ENCODE results near the gene FNDC10. TPM values are rescaled to one million over a fixed set of nuclear protein-coding genes. Genes with fewer than 3 reads are reported as not detected.
"Not testable (repeated sequence)": the region's sequence is repeated elsewhere in the genome, so short reads cannot be mapped to it uniquely, and the experiment has no call there.

The FNDC10 gene
- total RNA-seq, 1 donor from 2014 or later, result 2.4 TPM

DNA sequence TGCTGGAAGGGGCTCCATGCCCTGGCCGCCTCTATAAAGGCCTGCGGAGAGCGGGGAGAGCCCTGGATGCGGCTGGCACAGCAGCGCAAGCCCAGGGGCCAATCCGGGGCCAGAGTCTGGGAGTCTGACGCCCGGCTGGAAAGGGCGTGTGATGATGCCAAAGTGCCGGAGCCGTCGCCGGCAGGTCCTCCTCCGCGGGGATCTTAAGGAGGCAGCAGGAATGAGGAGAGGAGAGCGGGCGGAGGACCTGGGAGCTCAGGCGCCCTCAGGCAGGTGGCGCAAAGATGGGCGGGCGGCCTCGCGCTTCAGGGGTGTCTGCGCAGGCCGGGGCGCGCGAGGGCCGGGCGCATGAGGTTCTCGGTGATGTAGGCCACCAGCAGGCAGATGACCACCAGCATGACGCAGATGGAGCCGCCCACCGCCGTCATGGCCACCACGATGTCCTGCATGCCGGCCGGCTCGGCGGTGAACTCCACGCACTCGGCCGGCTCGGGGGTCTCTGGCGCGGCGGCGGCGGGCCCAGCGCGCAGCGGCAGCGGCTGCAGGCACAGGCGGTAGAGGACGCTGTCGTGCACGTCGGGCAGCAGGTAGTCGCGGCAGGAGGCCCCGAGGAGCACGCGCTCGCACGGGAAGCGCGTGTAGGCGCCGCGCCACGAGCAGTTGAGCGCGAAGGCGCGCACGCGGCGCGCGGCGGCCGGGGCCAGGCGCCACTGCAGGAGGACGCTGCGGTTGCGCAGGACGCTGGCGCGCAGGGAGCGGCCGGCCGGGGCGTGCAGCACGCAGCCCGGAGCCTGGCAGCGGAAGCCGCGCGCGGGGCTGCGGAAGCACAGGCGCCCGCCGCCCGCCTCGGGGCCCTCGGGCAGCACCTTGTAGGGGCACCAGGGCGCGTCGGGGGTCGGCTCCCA, 653 bp downstream of the FNDC10 start:
- no peak for DNase-seq (ENCODE audit: low read depth)

GRCh38 chr1:1598720-1599029, 1.3 kb downstream of the FNDC10 start:
- no peak for DNase-seq (ENCODE audit: low read depth)

DNA sequence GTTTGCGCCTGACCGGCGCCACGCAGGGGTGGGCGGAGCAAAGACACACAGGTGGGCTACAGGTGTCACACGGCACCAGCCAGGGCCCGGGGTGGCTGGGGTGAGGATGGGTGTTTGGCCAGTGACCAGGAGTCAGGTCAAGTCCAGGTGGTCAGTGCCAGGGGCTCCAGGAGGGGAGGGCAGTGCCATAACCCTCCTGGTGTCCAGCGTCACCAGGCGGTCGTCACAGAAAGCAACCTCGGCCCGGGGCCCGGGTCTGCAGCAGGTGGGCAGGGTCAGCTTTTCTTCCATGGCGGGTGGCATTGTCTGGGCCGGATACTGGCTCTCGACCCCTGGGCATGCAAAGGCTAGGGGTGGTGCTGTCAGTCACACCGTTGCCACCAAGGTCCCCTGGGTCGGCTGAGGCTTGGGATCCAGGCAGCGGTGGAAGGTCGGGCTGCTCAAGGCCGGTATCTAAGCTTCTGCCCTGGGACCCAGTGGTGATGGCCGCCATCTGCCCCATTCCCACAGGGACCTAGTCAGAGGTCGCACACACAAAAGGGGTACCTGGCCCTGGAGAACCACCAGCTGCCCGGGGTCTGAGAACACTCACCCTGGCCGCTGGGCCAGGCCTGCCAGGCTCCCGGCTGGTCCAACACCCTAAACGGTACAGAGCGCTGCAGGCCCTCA, 1.8 kb downstream of the FNDC10 start:
- DNase-seq (ENCODE audit: low read depth), result no peak

GRCh38 chr1:1597275-1597930, 2.5 kb downstream of the FNDC10 start:
- no peak for DNase-seq (ENCODE audit: low read depth)

DNA sequence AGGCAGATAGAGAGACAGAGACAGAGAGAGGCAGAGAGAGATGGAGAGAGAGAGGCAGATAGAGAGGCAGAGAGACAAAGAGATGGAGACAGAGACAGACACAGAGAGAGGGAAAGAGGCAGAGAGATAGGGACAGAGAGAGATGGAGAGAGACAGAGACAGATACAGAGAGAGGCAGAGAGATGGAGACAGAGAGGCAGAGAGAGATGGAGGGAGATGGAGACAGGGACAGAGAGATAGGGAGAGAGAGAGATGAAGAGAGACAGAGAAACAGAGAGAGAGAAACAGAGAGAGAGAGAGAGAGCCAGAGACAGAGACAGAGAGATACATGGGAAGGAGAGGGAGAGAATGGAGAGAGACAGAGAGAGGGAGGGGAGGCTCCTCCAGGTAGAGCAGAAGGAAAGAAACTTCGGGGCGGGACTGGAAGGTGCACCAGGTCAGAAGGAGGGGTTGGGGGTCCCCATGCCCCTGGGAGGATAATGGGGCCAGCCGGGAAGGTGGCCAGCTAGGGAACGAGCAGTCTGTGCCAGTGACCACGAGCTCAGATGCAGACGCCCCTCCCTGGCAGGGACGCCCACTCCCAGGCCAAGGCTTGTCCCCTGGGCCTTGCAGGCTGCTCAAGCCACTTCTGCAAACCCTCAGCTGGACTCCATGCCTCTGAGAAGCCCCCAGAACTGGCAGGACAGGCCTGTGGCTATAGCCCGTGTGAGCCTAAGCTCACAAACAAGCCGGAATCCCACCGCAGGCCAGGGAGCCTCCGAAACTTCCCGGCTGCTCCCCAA, 3.3 kb downstream of the FNDC10 start:
- DNase-seq (ENCODE audit: low read depth), result no peak

- DNase-seq (ENCODE audit: low read depth), result not testable (repeated sequence)
These were observed 4.6 kb downstream of the FNDC10 start for GRCh38 chr1:1595341-1595740.

DNA sequence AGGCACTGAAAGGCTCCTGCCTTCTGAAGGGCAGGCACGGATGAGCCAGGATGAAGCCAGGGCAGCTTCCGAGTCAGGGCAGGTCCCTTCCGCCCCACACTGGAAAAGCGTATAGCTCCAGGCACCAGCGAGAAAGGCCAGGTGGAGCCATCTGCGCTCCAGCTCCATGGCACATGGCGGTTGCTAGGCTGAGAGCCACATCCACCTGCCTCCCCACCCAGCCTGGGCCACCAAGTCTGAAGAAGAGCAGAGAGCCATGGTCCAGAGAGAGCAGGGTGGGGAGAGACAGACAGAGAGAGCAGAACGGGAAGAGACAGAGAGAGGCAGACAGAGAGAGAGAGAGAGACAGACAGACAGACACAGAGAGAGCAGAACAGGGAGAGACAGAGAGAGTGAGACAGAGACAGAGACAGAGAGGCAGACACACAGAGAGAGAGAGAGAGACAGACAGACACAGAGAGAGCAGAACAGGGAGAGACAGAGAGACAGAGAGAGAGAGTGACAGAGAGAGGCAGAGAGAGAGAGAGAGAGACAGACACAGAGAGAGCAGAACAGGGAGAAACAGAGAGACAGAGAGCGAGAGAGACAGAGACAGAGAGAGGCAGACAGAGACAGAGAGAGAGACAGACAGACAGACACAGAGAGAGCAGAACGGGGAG, 5.2 kb downstream of the FNDC10 start:
- no peak for DNase-seq (ENCODE audit: low read depth)

GRCh38 chr1:1593834-1594601, 5.9 kb downstream of the FNDC10 start:
- no peak for DNase-seq (ENCODE audit: low read depth)

DNA sequence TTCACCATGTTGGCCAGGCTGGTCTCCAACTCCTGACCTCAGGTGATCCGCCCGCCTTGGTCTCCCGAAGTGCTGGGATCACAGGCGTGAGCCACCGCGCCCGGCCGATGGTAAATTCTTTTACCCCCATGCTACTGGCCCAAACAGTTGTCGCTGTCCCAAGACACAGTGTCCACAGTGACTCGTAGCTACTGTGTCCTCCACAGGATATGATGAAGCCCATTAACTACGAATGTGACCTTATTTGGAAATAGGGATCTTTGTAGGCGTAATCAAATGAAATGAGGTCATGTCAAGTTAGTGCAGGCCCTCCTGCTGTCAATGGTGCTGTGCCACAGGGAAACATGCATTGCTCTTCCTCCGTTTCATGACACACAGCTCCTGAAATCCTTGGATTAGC, 8.5 kb downstream of the FNDC10 start:
- no peak for DNase-seq (ENCODE audit: low read depth)

- DNase-seq (ENCODE audit: low read depth), result no peak
These were observed 16.5 kb downstream of the FNDC10 start for GRCh38 chr1:1583347-1584010.

GRCh38 chr1:1582585-1583346, 17.2 kb downstream of the FNDC10 start:
- DNase-seq (ENCODE audit: low read depth), result no peak

DNA sequence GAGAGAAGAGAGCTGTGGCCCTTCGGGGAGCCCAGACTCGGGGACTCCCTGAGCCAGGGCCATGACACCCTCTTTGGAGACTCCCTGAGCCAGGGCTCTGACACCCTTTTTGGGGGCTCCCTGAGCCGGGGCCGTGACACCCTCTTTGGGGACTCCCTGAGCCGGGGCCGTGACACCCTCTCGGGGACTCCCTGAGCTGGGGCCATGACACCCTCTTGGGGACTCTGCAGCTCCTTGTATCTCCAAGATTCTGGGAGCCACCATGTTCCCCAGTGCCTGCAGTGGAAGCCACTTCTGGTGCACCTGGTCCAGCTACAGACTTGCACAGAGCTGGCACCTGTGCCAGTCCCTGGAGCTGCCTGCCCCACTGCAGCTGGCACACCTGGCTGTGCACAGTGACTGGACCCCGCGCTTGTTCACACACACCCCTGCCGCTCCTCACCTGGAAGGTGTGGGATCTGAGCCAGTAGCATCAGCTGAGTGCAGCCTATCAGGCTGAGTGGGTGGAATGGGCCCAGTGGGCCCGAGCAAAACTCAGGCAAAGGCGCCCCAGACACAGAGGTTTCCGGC, 21.5 kb downstream of the FNDC10 start:
- DNase-seq (ENCODE audit: low read depth), result no peak

GRCh38 chr1:1577367-1578011, 22.4 kb downstream of the FNDC10 start:
- no peak for DNase-seq (ENCODE audit: low read depth)

DNA sequence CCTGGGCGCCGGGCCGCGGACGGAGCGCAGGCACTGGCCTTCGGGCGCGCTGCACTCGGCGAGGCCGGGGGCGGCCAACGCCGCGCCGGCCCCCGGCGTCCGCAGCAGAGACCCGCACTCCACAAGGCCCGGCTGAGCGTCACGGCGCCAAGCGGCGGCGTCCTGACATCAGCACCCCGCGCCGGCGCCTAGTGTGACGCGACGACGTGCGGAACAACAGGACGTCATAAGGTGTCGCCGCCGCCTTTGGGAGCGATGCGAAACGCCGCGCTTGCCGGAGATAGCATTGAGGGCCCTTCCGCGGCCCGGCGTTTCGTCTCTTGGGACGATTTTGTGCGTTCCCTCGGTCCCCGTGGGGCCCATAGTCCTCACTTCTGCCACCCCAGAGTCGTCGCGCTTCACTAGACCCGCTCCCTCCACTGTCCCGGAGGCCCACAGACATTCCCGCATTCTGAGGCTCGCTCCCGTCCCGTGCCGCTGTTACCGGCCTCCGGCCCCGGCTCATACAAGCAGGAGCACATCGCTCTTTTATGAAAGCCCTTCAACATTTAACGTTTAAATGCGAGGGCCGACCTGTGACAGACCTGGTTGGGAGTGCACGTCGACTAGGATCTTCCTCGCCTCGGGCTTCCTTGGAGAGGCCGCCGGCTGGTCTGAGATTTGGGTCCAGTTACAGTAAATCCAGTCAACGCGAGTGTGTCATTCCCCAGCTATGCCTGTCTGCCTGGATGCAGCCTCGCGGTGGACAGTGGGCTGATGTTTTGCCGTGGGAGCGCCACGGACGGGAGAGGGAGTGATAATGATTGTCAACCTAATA, 25.0 kb downstream of the FNDC10 start, which contains the start of gene SSU72:
SSU72 (minus strand) TSS at position 143 of the 817 bp plus-strand sequence. CDS start 306 bp downstream, outside the sequence.
- peak; percentile 69 for DNase-seq (ENCODE audit: low read depth)

GRCh38 chr1:1573843-1574720, 25.9 kb downstream of the FNDC10 start:
- peak; percentile 63 for DNase-seq (ENCODE audit: low read depth)

GRCh38 chr1:1569341-1569740, 30.6 kb downstream of the FNDC10 start:
- DNase-seq (ENCODE audit: low read depth), result no peak
